AG09319 (cell line): Measurements from ENCODE around the gene TIGD7.

Experiments
- DNase-seq: peaks from one replicate; pipeline ENCODE4 v3.0.0-alpha.2; 2010; ENCODE audit warnings: low read depth; ENCODE audit errors: extremely low read depth
- TF ChIP-seq, protein P1 (sequence below): IDR thresholded peaks from 2 replicates; pipeline ENCODE4 v1.5.1; 2011; ENCODE audit warnings: low read depth, mild to moderate bottlenecking, inconsistent platforms, low read length, moderate library complexity

TIGD7 gene

DNA sequence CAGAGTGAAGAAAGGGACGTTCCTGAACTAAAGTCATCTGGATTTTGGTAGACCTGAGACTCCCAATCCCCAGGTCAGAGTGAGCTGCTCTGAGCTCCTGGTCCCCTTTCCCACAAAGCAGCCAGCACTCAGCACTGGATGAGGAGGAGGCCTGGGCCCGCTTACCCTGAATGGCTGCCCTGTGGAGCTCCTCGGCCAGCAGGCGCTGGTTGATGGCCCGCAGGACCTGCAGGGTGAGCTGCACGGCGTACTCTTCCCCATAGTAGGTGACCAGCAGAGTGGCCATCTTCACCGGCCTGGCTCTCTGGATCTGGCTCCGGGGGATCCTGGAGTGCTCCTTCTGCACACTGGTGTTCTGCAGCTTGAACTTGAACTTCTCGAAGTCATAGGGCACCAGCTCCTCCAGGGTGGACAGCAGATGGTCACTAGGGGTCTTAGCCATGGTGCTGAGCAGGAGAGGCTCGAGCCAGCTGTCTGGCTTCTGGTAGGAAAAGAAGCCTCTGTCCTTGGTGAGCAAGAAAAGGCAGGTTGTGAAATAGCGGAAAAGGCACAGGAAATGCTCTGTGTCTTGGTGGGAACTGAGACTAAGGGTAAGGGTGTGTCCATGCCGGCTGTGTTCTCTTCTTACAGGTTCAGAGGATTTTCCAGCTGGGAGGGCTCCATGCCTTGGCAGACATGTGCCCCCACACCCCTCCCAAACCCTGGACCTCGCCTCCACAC, 48.9 kb downstream of the TIGD7 start, which contains the start of gene MEFV:
Gene MEFV, minus strand, starts transcription at position 488 of the 720 bp plus-strand sequence. Its CDS starts 46 bp downstream, at position 442.
- DNase-seq = no peak
- TF ChIP-seq, protein P1, sequence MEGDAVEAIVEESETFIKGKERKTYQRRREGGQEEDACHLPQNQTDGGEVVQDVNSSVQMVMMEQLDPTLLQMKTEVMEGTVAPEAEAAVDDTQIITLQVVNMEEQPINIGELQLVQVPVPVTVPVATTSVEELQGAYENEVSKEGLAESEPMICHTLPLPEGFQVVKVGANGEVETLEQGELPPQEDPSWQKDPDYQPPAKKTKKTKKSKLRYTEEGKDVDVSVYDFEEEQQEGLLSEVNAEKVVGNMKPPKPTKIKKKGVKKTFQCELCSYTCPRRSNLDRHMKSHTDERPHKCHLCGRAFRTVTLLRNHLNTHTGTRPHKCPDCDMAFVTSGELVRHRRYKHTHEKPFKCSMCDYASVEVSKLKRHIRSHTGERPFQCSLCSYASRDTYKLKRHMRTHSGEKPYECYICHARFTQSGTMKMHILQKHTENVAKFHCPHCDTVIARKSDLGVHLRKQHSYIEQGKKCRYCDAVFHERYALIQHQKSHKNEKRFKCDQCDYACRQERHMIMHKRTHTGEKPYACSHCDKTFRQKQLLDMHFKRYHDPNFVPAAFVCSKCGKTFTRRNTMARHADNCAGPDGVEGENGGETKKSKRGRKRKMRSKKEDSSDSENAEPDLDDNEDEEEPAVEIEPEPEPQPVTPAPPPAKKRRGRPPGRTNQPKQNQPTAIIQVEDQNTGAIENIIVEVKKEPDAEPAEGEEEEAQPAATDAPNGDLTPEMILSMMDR = no peak

DNA sequence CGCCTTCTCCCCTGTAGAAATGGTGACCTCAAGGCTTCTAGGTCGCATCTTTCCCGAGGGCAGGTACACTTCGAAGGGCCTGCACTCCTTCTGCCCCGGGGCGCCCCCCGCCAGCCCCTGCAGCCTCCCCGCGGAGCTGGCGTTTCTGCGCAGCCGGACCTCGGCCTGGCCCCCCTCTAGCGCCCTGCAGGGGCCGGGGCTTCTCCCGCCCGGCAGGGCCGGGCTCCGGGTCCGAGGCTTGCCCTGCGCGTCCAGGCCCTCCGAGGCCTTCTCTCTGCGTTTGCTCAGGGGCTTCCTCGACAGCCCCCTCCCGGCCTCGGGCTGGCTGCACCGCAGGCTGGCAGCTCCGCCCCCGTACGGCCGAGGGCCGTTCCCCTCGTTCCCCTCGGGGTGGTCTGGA, 50.9 kb downstream of the TIGD7 start:
- TF ChIP-seq, protein P1 = no peak
- DNase-seq = no peak

DNA sequence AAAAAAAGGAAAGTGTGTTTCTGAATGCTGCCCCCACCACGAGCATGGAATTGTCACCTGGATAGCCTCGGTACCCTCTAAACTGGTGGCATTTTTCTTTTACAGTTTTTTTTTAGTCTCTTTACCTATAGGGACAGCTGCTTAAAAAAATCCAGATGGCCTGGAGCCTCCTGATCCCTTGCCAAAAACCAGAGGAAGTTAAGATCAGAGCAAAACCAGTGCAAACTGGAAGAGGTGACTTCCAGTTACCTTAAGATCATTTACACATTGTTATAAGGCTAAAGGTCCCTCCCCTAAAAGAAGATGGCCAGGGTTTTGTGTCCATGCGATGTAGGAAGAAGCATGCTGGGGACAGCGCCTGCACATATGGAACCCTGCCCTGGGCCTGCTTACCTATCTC, 52.3 kb downstream of the TIGD7 start:
- TF ChIP-seq, protein P1 = no peak
- no peak for DNase-seq

DNA sequence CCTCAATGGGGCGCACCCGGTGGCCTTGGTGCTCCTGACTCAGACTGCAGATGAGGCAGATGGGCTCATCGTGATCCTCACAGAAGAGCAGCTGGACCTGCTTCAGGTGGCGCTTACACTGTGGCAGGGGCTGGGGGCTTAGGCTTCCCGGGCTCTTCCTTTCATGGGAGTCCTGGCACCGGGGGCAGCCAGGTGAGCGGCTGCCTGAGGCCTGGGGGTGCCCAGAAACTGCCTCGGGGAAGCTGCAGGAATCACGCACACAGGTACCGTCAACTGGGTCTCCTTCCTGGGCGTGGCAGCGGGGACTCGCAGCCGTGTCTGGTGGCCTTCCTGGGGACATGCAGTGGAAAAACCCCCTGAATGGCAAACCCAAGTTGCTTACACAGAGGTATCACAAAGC, 55.8 kb downstream of the TIGD7 start:
- TF ChIP-seq, protein P1 = no peak

DNA sequence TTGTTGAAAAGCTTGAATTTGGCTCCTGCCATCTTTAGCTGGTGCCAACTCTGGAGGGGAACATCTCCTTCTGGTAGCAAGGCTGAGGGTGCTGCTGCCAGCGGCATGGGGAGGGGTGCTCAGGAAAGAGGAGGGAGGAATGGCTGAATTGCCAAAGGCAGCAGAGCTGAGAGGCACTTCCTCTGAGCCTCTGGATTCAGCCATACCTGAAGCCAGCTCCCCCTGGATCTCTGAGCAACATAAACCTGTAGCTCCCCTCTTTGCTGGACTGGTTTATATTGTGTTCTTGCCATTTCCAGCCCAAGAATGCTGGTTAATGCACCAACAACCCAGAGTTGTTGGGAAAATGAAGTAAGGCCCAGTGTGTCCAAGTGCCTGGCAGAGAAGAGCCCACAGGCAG, 56.2 kb downstream of the TIGD7 start:
- no peak for DNase-seq
- TF ChIP-seq, protein P1 = no peak

More for the DNA sequence above, 55.8 kb downstream of the TIGD7 start:
- DNase-seq = no peak
